GM23338 (cell line): ENCODE results near the gene BCL10. TPM values are rescaled to one million over a fixed set of nuclear protein-coding genes. Genes with fewer than 3 reads are reported as not detected.

Experiments used
- ATAC-seq: fragments of 200-7000 bp; cut with Tn5 transposase; 3 replicates; pipeline ENCODE4 v1.9.1; 2020
- DNase-seq: peaks from one replicate; pipeline ENCODE4 v3.0.0-alpha.2; 2015; ENCODE audit warnings: low spot score
- H2AFZ ChIP-seq: fragments of 200-600 bp; sonication (generic); 2 replicates; pipeline ENCODE4 v1.8.0; 2016; ENCODE audit warnings: antibody characterized with exemption, mild to moderate bottlenecking, moderate library complexity
- H3F3A ChIP-seq: fragments of 200-600 bp; sonication (generic); replicated peaks from 2 replicates; pipeline ENCODE4 v1.8.0; 2017; ENCODE audit warnings: antibody characterized with exemption, mixed run types, low read depth
- H3K27ac ChIP-seq: fragments of 200-600 bp; sonication (generic); 2 replicates; pipeline ENCODE4 v1.6.1; 2016; ENCODE audit warnings: low read depth
- H3K27me3 ChIP-seq: fragments of 200-600 bp; sonication (generic); 2 replicates; pipeline ENCODE4 v1.8.0; 2016; ENCODE audit warnings: mild to moderate bottlenecking, mixed run types, moderate library complexity; ENCODE audit not compliant: insufficient read depth
- H3K36me3 ChIP-seq: fragments of 200-600 bp; sonication (generic); 2 replicates; pipeline ENCODE4 v1.8.0; 2016; ENCODE audit warnings: mild to moderate bottlenecking; ENCODE audit not compliant: insufficient read depth
- H3K4me1 ChIP-seq: fragments of 200-600 bp; sonication (generic); 2 replicates; pipeline ENCODE4 v1.8.0; 2016; ENCODE audit warnings: mild to moderate bottlenecking, moderate library complexity; ENCODE audit not compliant: insufficient read depth
- H3K4me2 ChIP-seq: fragments of 200-600 bp; sonication (generic); 2 replicates; pipeline ENCODE4 v1.7.1; 2017; ENCODE audit warnings: mixed run types
- H3K4me3 ChIP-seq: fragments of 200-600 bp; sonication (generic); 2 replicates; pipeline ENCODE4 v1.6.1; 2016; ENCODE audit warnings: mixed run types
- H3K79me2 ChIP-seq: fragments of 200-600 bp; sonication (generic); replicated peaks from 2 replicates; pipeline ENCODE4 v1.8.0; 2017; ENCODE audit warnings: mild to moderate bottlenecking; ENCODE audit not compliant: insufficient read depth
- H3K9me2 ChIP-seq: fragments of 200-600 bp; sonication (generic); 2 replicates; pipeline ENCODE4 v1.8.0; 2017; ENCODE audit not compliant: insufficient read depth
- H4K20me1 ChIP-seq: fragments of 200-600 bp; sonication (generic); replicated peaks from 2 replicates; pipeline ENCODE4 v1.8.0; 2017; ENCODE audit warnings: mild to moderate bottlenecking; ENCODE audit not compliant: insufficient read depth
- H3K27ac Mint-ChIP-seq: 2 replicates; pipeline ENCODE4 v1.8.0; 2020; ENCODE audit warnings: inconsistent platforms, mild to moderate bottlenecking, moderate library complexity, mixed read lengths
- H3K27me3 Mint-ChIP-seq: 3 replicates; pipeline ENCODE4 v1.8.0; 2022; ENCODE audit warnings: low read depth, mild to moderate bottlenecking, moderate library complexity, mixed read lengths, inconsistent platforms; ENCODE audit not compliant: insufficient read depth, poor library complexity
- H3K36me3 Mint-ChIP-seq: 3 replicates; pipeline ENCODE4 v1.8.0; 2021; ENCODE audit warnings: low read depth, mild to moderate bottlenecking, inconsistent platforms, moderate library complexity, mixed read lengths
- H3K4me1 Mint-ChIP-seq: 3 replicates; pipeline ENCODE4 v1.8.0; 2020; ENCODE audit warnings: mild to moderate bottlenecking, inconsistent platforms, mixed read lengths
- H3K4me3 Mint-ChIP-seq: 3 replicates; pipeline ENCODE4 v1.8.0; 2021; ENCODE audit warnings: moderate library complexity, mild to moderate bottlenecking, inconsistent platforms, mixed read lengths
- H3K9me3 Mint-ChIP-seq: 3 replicates; pipeline ENCODE4 v1.8.0; 2020; ENCODE audit warnings: moderate library complexity, mild to moderate bottlenecking, inconsistent platforms, mixed read lengths
- CTCF ChIP-seq, 2 experiments: fragments of 200-600 bp in 1 of 2; sonication (generic) in 1 of 2; conservative IDR thresholded peaks; 2 replicates each; pipeline versions ENCODE4 v1.5.1 to v1.6.1; 2016 to 2017; ENCODE audit warnings: antibody characterized with exemption in 2 of 2, low read depth in 2 of 2, mild to moderate bottlenecking in 2 of 2, moderate library complexity in 1 of 2
- ETS1 ChIP-seq: IDR thresholded peaks from 2 replicates; pipeline ENCODE4 v1.6.1; 2016; ENCODE audit warnings: antibody characterized with exemption
- JUNB ChIP-seq: IDR thresholded peaks from one replicate; pipeline ENCODE4 v1.6.1; 2016; ENCODE audit warnings: antibody characterized with exemption; ENCODE audit not compliant: unreplicated experiment
- NANOG ChIP-seq: IDR thresholded peaks from 2 replicates; pipeline ENCODE4 v1.6.1; 2016; ENCODE audit warnings: antibody characterized with exemption, borderline replicate concordance
- POLR2AphosphoS5 ChIP-seq: IDR thresholded peaks from 2 replicates; pipeline ENCODE4 v1.6.1; 2016; ENCODE audit warnings: antibody characterized with exemption, low read depth
- ZNF114 ChIP-seq: fragments of 250-450 bp; sonication (Bioruptor Pico); IDR thresholded peaks from 2 replicates; pipeline ENCODE4 v1.5.0; 2020; ENCODE audit warnings: mild to moderate bottlenecking, moderate library complexity
- ZNF462 ChIP-seq: fragments of 250-450 bp; sonication (Bioruptor Pico); IDR thresholded peaks from 2 replicates; pipeline ENCODE4 v1.5.0; 2020; ENCODE audit warnings: mild to moderate bottlenecking, moderate library complexity
- polyA plus RNA-seq: library from polyadenylated mRNA; unstranded; fragments of >200 nt; fragmentation: Nextera tagmentation; extraction: Ambion mirVana; gene quantifications from 2 replicates; pipeline ENCODE4 v1.2.1, GENCODE V29; 2016
- total RNA-seq: library from RNA; depleted of rRNA; stranded (reverse); fragments of >200 nt; shearing (Covaris generic); gene quantifications from 2 replicates; pipeline ENCODE4 v1.2.3, GENCODE V29; 2014

BCL10 gene
- total and polyA plus RNA-seq, 2 experiments from 2014 or later = 23.1 to 33.7 TPM

- TF ChIP-seq ZNF462 (CRISPR knock-in tag) (no peak), ZNF114 (CRISPR knock-in tag) (no peak), POLR2AphosphoS5 (no peak)
These were observed 43.1 kb upstream of the BCL10 start (continued) for GRCh38 chr1:85319491-85319890.

- Histone ChIP-seq H4K20me1 (no peaks in the 10 kb centered on the region), H3K79me2 (no peaks in the 10 kb centered on the region), H3K27me3 (no peaks in the 10 kb centered on the region), H3K9me2 (peaks cover 7% of the 10 kb centered on the region; the same call in 1 of the 2 replicates), H3K4me3 (no peak overlapping the region), H2AFZ (no peak overlapping the region), H3K4me2 (no peak overlapping the region), H3F3A (no peaks in the 10 kb centered on the region), H3K36me3 (no peaks in the 10 kb centered on the region), H3K27ac (peak overlapping the region; percentile 11; the same call in 1 of the 2 replicates), H3K4me1 (peaks cover 9% of the 10 kb centered on the region; the same call in 1 of the 2 replicates)
- Mint-ChIP-seq H3K4me3 (no peak overlapping the region), H3K4me1 (peaks cover 11% of the 10 kb centered on the region), H3K9me3 (no peaks in the 10 kb centered on the region), H3K27ac (no peak overlapping the region), H3K27me3 (no peaks in the 10 kb centered on the region), H3K36me3 (no peaks in the 10 kb centered on the region)
- ATAC-seq (no peak), DNase-seq (no peak)
- TF ChIP-seq JUNB (no peak), ZNF462 (CRISPR knock-in tag) (no peak), CTCF (conservative IDR thresholded peaks at IDR 0.05; ENCODE audit: low read depth in 2 of 2) (no peak), POLR2AphosphoS5 (no peak), NANOG (no peak), ETS1 (no peak)
These were observed 41.8 kb upstream of the BCL10 start for GRCh38 chr1:85318217-85318616.
